CD1c-positive myeloid dendritic cell (primary cell): Measurements from ENCODE around the gene MRPS5.

Experiments used
- DNase-seq: peaks from one replicate; pipeline ENCODE4 v3.0.0-alpha.2; 2016; ENCODE audit errors: extremely low spot score

MRPS5 gene

GRCh38 chr2:95061119-95061512 lies 60.5 kb downstream of the MRPS5 start:
- no peak for DNase-seq

- DNase-seq, result no peak
Measured at GRCh38 chr2:95060446-95061118, 61.0 kb downstream of the MRPS5 start.

- no peak for DNase-seq
Measured at GRCh38 chr2:95059656-95060370, 61.8 kb downstream of the MRPS5 start.

GRCh38 chr2:95058989-95059641 lies 62.5 kb downstream of the MRPS5 start:
- DNase-seq, result no peak

- DNase-seq, result no peak
Measured at GRCh38 chr2:95058466-95058988, 63.1 kb downstream of the MRPS5 start.

GRCh38 chr2:95057535-95058370 lies 63.9 kb downstream of the MRPS5 start:
- DNase-seq, result no peak

- no peak for DNase-seq
Measured at GRCh38 chr2:95056461-95057459, 64.8 kb downstream of the MRPS5 start.

- DNase-seq, result no peak
Measured at GRCh38 chr2:95056044-95056443, 65.6 kb downstream of the MRPS5 start.

- no peak for DNase-seq
Measured at GRCh38 chr2:95055262-95055661, 66.3 kb downstream of the MRPS5 start.

- DNase-seq, result no peak
Measured at GRCh38 chr2:95054016-95054415, 67.6 kb downstream of the MRPS5 start.

- DNase-seq, result no peak
Measured at GRCh38 chr2:95053543-95053942, 68.1 kb downstream of the MRPS5 start.

GRCh38 chr2:95052804-95053479 lies 68.7 kb downstream of the MRPS5 start:
- DNase-seq, result no peak

- no peak for DNase-seq
Measured at GRCh38 chr2:95052307-95052706, 69.3 kb downstream of the MRPS5 start.

- DNase-seq, result no peak
Measured at GRCh38 chr2:95051626-95052025, 70.0 kb downstream of the MRPS5 start.

GRCh38 chr2:95050385-95051300 lies 71.0 kb downstream of the MRPS5 start:
- DNase-seq, result no peak

GRCh38 chr2:95049961-95050360 lies 71.6 kb downstream of the MRPS5 start:
- DNase-seq, result no peak

GRCh38 chr2:95049683-95049955 lies 72.0 kb downstream of the MRPS5 start:
- DNase-seq, result no peak

GRCh38 chr2:95048825-95049682 lies 72.6 kb downstream of the MRPS5 start:
- DNase-seq, result no peak
